SKM-1 (cell line): ENCODE data around the gene ABCD3.
"Not testable (repeated sequence)": the region's sequence is repeated elsewhere in the genome, so short reads cannot be mapped to it uniquely, and the experiment has no call there.

Experiments used
- DNase-seq: peaks from one replicate; lab custom pipeline; 2025; ENCODE audit not compliant: unreplicated experiment; lab: John Stamatoyannopoulos, UW

Gene ABCD3

GRCh38 chr1:94544706-94545490, 126.7 kb downstream of the ABCD3 start:
- DNase-seq: no peak

DNA sequence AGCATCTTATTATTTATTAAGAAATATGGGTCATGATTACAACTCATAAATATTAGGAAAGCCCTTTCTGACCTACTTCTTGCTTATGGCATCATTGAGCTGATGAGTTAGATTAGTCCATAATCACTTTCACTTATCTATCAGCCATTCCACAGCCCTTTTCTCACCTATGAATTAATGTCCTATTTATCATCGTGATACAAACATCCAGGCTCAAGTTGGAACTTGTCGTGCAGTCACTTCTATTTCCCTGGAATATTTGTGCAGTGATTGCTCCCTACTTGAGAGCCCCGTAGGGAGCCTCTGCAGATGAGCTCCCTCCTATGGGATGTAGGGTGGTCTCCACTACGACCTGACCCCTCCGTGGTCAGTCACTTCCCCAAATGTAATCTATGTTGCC, 131.5 kb downstream of the ABCD3 start:
- DNase-seq: no peak

GRCh38 chr1:94550396-94550795, 132.2 kb downstream of the ABCD3 start:
- no peak for DNase-seq

GRCh38 chr1:94550800-94551241, 132.6 kb downstream of the ABCD3 start:
- DNase-seq: no peak

DNA sequence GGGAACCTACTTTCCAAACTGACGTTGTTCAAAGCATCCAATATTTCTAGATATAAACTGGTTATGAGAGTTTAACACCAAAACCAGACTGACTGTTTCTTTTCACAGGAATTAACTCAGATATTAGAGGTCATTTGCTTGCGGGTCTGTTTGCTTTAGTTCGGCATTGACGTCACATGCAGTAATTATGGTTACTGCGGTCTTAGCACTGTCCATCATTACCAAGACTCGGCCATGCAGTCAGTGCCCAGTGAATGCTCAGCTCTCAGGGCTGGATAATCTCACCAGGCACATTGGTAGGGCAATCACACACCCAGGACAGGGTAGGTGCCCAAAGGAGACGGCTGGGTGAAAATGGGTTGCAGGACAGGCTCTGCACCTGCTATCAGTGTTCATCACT, 133.3 kb downstream of the ABCD3 start:
- DNase-seq: no peak

GRCh38 chr1:94552071-94552586, 133.9 kb downstream of the ABCD3 start:
- no peak for DNase-seq

GRCh38 chr1:94553323-94553730, 135.1 kb downstream of the ABCD3 start:
- DNase-seq: no peak

DNA sequence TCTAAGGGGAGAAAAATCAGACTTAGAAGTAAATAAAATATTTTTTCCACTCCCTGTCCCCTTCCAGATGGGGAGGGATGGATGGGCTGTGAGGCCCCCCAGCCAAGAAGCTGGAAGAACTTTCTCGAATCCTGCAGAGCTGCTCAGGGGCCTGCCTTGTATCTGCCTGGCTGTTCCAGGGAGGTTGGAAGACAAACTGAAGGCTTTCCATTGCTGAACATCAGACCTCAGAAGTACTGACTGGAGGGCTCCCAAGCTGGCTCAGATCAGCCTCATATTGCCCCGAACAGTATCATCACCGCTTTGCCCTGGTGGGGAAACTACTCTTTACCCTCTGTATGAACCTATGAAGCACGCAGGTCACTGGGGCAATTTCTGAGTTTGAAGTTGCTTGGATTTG, 135.7 kb downstream of the ABCD3 start:
- no peak for DNase-seq

DNA sequence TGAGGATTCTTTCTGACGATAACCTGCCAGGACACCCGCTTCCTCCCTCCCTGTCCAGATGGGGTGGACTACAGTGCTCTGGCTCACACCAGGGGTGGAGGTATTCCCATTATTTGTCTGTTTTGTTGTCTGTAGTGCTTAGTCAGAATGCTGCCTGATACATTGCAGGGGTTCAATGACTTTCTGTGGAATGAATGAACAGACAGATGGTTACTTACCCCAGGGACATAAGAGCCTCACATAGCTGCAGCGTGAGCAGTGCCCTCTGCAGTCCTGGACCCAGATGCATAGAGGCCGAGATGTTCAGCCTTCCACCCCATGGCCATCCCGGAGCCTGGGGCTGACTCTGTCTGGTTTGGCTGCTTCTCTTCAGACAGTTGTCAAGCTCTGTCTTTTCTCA, 136.4 kb downstream of the ABCD3 start:
- no peak for DNase-seq

DNA sequence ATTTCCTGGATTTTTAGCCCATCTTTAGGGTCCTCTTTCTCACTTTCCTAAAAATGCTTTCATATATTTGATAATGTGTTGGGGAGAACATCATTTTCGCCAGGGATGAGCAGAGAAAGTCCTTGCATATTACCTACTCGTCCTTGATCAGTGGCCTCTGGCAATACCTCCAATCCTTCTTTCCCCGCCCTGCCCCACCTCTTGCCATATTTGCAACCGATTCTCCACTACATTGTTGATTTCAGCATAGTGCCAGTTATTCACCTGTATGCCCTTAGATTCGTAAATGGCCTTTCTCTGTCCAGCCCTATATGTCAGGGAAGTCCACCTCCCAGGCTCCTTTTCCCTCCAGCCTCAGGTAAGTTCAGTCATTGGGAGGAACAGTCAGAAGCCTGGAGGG, 136.9 kb downstream of the ABCD3 start:
- no peak for DNase-seq

- DNase-seq: no peak
Observed at GRCh38 chr1:94559921-94560320, 141.7 kb downstream of the ABCD3 start.

DNA sequence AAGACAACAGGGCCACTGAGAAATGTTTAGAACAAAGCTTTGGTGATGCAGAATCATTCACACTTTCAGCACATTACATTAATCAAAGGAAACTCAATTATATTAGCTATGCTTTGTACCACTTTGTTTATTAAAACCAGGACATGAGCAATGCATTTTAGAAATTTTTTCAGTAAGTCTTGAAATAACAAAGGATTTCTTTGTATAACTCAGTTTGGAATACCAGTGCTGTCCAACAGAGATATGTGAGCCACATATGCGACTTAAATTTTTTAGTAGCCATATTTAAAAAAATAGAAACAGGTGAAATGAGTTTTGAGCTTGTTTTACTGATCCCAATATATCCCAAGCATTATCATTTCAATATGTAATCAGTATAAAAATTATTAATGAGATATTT, 142.1 kb downstream of the ABCD3 start:
- DNase-seq: no peak

DNA sequence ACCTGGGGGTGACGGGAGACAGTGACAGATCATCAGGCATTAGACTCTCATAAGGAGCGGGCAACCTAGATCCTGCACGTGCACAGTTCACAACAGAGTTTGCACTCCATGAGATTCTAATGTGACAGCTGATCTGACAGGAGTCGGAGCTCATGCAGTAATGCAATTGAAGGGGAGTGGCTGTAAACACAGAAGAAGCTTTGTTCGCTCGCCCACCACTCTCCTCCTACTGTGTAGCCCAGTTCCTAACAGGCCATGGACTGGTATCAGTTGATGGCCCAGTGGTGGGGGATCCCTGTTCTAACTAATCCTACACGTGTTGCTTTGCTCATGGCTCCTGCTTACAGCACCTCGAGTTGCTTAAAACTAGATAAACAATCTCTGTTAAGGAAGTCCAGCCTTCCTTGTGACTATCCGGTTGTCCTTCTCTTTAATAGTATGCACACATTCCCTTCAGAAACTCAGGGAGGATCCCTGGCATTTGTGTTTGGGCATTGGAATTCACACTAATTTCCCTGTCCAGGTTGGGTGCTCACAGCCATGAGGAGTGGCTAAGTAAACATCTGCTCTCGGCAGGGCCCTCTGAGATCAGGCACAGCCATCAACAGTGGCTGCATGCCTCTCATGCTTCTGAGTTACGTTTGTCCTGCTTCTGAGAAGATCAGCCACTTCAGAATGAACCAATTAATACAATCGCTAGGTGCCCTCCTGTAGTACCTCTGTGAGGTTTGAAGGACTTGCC, 144.5 kb downstream of the ABCD3 start:
- DNase-seq: no peak

GRCh38 chr1:94565901-94566300, 147.7 kb downstream of the ABCD3 start:
- no peak for DNase-seq

DNA sequence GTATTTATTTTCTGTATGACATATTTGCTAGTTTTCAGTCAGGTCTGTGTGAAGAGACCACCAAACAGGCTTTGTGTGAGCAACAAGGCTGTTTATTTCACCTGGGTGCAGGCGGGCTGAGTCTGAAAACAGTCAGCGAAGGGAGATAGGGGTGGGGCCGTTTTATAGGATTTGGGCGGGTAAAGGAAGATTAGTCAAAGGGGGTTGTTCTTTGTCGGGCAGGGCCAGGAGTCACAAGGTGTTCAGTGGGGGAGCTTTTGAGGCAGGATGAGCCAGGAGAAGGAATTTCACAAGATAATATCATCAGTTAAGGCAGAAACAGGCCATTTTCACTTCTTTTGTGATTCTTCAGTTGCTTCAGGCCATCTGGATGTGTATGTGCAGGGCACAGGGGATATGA, 148.2 kb downstream of the ABCD3 start:
- not testable (repeated sequence) for DNase-seq

DNA sequence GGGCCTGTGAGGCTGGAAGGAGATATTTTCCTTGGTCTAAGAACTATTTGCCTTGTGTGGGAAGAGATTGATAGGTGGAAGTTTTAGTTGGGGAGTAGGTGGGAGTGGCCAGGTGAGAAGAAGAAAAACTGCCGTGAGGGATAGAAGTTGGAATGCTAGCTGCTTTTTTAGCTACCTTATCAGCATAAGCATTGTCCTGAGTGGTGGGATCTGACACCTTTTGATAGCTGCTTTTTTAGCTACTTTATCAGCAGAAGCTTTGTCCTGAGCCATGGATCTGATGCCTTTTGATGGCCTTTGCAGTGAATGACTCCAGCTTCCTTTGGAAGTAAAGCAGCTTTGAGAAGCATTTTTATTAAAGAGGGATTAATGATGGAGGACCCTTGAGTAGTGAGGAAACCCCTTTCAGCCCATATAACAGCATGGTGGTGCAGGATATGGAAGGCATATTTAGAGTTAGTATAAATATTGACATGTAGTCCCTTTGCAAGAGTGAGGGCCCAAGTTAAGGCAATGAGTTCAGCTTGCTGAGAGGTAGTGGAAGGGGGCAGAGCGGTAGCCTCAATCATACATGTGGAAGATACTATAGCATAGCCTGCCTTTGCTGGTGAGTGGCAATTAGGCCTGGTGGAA, 149.9 kb downstream of the ABCD3 start:
- DNase-seq: not testable (repeated sequence)
